Astrocyte of the spinal cord (primary cell): ENCODE data around the gene BEND7.
A peak's percentile ranks its signal among the peaks of the same experiment; 100 is the strongest.

Experiments used
- DNase-seq: peaks from one replicate; pipeline ENCODE4 v3.0.0; 2011; ENCODE audit warnings: low read depth, low spot score
- H3K4me3 ChIP-seq: 2 replicates; pipeline ENCODE4 v1.5.1; 2011; ENCODE audit warnings: low read depth, mild to moderate bottlenecking, low read length, moderate library complexity
- CTCF ChIP-seq: IDR thresholded peaks from 2 replicates; pipeline ENCODE4 v1.5.1; 2012; ENCODE audit warnings: low read depth, mild to moderate bottlenecking, low read length, inconsistent platforms
- in situ Hi-C: cut with HindIII; loops from 2 replicates; pipeline ENCODE4 v1.10.0; 2017; ENCODE audit warnings: low sequenced_read_pairs

Gene BEND7

GRCh38 chr10:13450069-13450468 is 78.7 kb downstream of the BEND7 start:
- H3K4me3 ChIP-seq: no peak overlapping the region
- peak; percentile 55 for DNase-seq

GRCh38 chr10:13449296-13449695 is 79.5 kb downstream of the BEND7 start:
- no peak for TF ChIP-seq CTCF
- no peak overlapping the region for H3K4me3 ChIP-seq
- in situ Hi-C loops: no loop called here
- DNase-seq: peak; percentile 16

More at GRCh38 chr10:13450069-13450468, 78.7 kb downstream of the BEND7 start:
- in situ Hi-C loops: no loop called here
- TF ChIP-seq CTCF: no peak

GRCh38 chr10:13448216-13448615 is 80.6 kb downstream of the BEND7 start:
- in situ Hi-C loops: no loop called here
- peak; percentile 68 for DNase-seq

GRCh38 chr10:13445656-13446400 is 83.0 kb downstream of the BEND7 start:
- no peak for DNase-seq
- TF ChIP-seq CTCF: no peak
- no peak overlapping the region for H3K4me3 ChIP-seq
- in situ Hi-C loops: no loop called here

More at GRCh38 chr10:13448216-13448615, 80.6 kb downstream of the BEND7 start:
- no peak for TF ChIP-seq CTCF
- no peak overlapping the region for H3K4me3 ChIP-seq

GRCh38 chr10:13441476-13441875 is 87.3 kb downstream of the BEND7 start:
- no peak for TF ChIP-seq CTCF
- in situ Hi-C loops: no loop called here
- no peak for DNase-seq
- no peak overlapping the region for H3K4me3 ChIP-seq

- H3K4me3 ChIP-seq: peak overlapping the region; percentile 17
- DNase-seq: peak; percentile 29
- in situ Hi-C loops: no loop called here
- peak; percentile 91 for TF ChIP-seq CTCF
Observed at GRCh38 chr10:13440185-13441061, 88.4 kb downstream of the BEND7 start.
